Testis (tissue), 3 donors: ENCODE results near the gene TMED5. TPM values are rescaled to one million over a fixed set of nuclear protein-coding genes. Genes with fewer than 3 reads are reported as not detected.

Source experiments
- DNase-seq: peaks from one replicate; pipeline ENCODE4 v3.0.0-alpha.2; 2019
- H3K27ac ChIP-seq, 2 donors: fragments of 200-600 bp; sonication (generic); one replicate each; pipeline ENCODE4 v1.5.1; 2019
- H3K27me3 ChIP-seq: fragments of 200-600 bp; sonication (generic); one replicate; pipeline ENCODE4 v1.5.1; 2019
- H3K36me3 ChIP-seq: fragments of 200-600 bp; sonication (generic); one replicate; pipeline ENCODE4 v1.5.1; 2017; ENCODE audit warnings: low read depth; ENCODE audit errors: missing control alignments
- H3K4me1 ChIP-seq: fragments of 200-600 bp; sonication (generic); one replicate; pipeline ENCODE4 v1.5.1; 2019
- H3K4me3 ChIP-seq, 2 donors: fragments of 200-600 bp; sonication (generic); one replicate each; pipeline ENCODE4 v1.5.1; 2017 to 2019
- H3K9me3 ChIP-seq: fragments of 200-600 bp; sonication (generic); one replicate; pipeline ENCODE4 v1.5.1; 2017
- CTCF ChIP-seq, 3 experiments: fragments of 450-650 bp in 2 of 3; fragments of 200-600 bp in 1 of 3; sonication (generic) in 1 of 3; IDR thresholded peaks; one replicate each; pipeline ENCODE4 v1.5.1; 2016 to 2019; ENCODE audit warnings: antibody characterized with exemption in 3 of 3, mild to moderate bottlenecking in 2 of 3, moderate library complexity in 1 of 3
- POLR2A ChIP-seq: fragments of 450-650 bp; IDR thresholded peaks from one replicate; pipeline ENCODE4 v1.6.1; 2017; ENCODE audit warnings: antibody characterized with exemption, mild to moderate bottlenecking, moderate library complexity
- WGBS, 2 donors: methylation state at CpG; one replicate each; pipeline ENCODE4 v1.1.5; 2018; 5-methylcytosine and 5-hydroxymethylcytosine counted together
- intact Hi-C: fragments of 100-400 bp; cut with DNase I; formaldehyde crosslinking; loops from one replicate; pipeline ENCODE4 v1.15.1; 2023; ENCODE audit warnings: low total_unique reads
- polyA plus RNA-seq: library from polyadenylated mRNA; stranded (reverse); fragments of 350-450 nt; fragmentation: Illumina TruSeq; extraction: RNeasy Lipid Tissue Mini Kit (QIAGEN cat#74804); gene quantifications from one replicate; pipeline ENCODE4 v1.2.3, GENCODE V29; 2014; ENCODE audit warnings: low read depth, low replicate concordance; ENCODE audit not compliant: insufficient read depth
- total RNA-seq, 2 donors: library from RNA; depleted of rRNA; stranded (reverse); fragments of >200 nt; gene quantifications; one replicate each; pipeline ENCODE4 v1.2.3, GENCODE V29; 2016

The TMED5 gene
- total and polyA plus RNA-seq, 3 donors from 2014 or later, result 39.2 to 50.0 (median 48.1) TPM

GRCh38 chr1:93124556-93125355 is 55.5 kb downstream of the TMED5 start:
- TF ChIP-seq POLR2A (no peak), CTCF (IDR thresholded peaks at IDR 0.05) (no peak)
- no peak overlapping the region for H3K4me3 ChIP-seq
- DNase-seq, result no peak
- H3K9me3 ChIP-seq, result no peaks in the 10 kb centered on the region
- no peaks in the 10 kb centered on the region for H3K36me3 ChIP-seq
- H3K27me3 ChIP-seq, result no peaks in the 10 kb centered on the region
- H3K27ac ChIP-seq, result no peak overlapping the region
- 54 to 67% methylated on average over 4 of the region's 4 CpGs for WGBS, 2 donors
- intact Hi-C loops, result no loop called here
- H3K4me1 ChIP-seq, result peaks cover 3% of the 10 kb centered on the region

- Histone ChIP-seq H3K36me3 (no peaks in the 10 kb centered on the region), H3K27me3 (no peaks in the 10 kb centered on the region), H3K9me3 (no peaks in the 10 kb centered on the region), H3K27ac (no peak overlapping the region), H3K4me3 (no peak overlapping the region), H3K4me1 (peaks cover 3% of the 10 kb centered on the region)
- WGBS, 2 donors, result 62 to 77% methylated on average over 4 of the region's 4 CpGs
- intact Hi-C loops, result no loop called here
- no peak for TF ChIP-seq CTCF (IDR thresholded peaks at IDR 0.05)
- no peak for TF ChIP-seq POLR2A
- DNase-seq, result no peak
Measured at GRCh38 chr1:93123201-93123783, 56.9 kb downstream of the TMED5 start.

GRCh38 chr1:93120614-93121013 is 59.6 kb downstream of the TMED5 start:
- Histone ChIP-seq H3K4me3 (no peak overlapping the region), H3K27me3 (no peaks in the 10 kb centered on the region), H3K9me3 (no peaks in the 10 kb centered on the region), H3K4me1 (peaks cover 3% of the 10 kb centered on the region), H3K36me3 (no peaks in the 10 kb centered on the region), H3K27ac (no peak overlapping the region)
- DNase-seq, result no peak
- intact Hi-C loops, result no loop called here
- no peak for TF ChIP-seq CTCF (IDR thresholded peaks at IDR 0.05)
- TF ChIP-seq POLR2A, result no peak

GRCh38 chr1:93114391-93114790 is 65.8 kb downstream of the TMED5 start:
- no peaks in the 10 kb centered on the region for H3K4me1 ChIP-seq
- no peak overlapping the region for H3K4me3 ChIP-seq
- H3K9me3 ChIP-seq, result no peaks in the 10 kb centered on the region
- 92 to 95% methylated on average over 2 of the region's 2 CpGs for WGBS, 2 donors
- H3K36me3 ChIP-seq, result no peaks in the 10 kb centered on the region
- DNase-seq, result no peak
- intact Hi-C loops, result no loop called here
- no peak overlapping the region for H3K27ac ChIP-seq
- TF ChIP-seq CTCF (IDR thresholded peaks at IDR 0.05), result no peak
- no peaks in the 10 kb centered on the region for H3K27me3 ChIP-seq

GRCh38 chr1:93113127-93113526 is 67.1 kb downstream of the TMED5 start:
- TF ChIP-seq CTCF (IDR thresholded peaks at IDR 0.05) (no peak), POLR2A (no peak)
- Histone ChIP-seq H3K36me3 (no peaks in the 10 kb centered on the region), H3K27me3 (no peaks in the 10 kb centered on the region), H3K9me3 (no peaks in the 10 kb centered on the region), H3K27ac (no peak overlapping the region), H3K4me3 (no peak overlapping the region), H3K4me1 (no peaks in the 10 kb centered on the region)
- DNase-seq, result no peak
- WGBS, 2 donors, result 94 to 95% methylated on average over 3 of the region's 3 CpGs
- intact Hi-C loops, result no loop called here
